ENCODE measurements around the gene NR2F1.

NR2F1 gene

GRCh38 chr5:93603793-93604643 is 21.0 kb downstream of the NR2F1 start:
- no peak for DNase-seq (ENCODE audit: low read depth in 2 of 2)

- DNase-seq (ENCODE audit: low read depth in 2 of 2) = no peak
Observed at GRCh38 chr5:93604644-93605515, 21.9 kb downstream of the NR2F1 start.

- no peak for DNase-seq (ENCODE audit: low read depth in 2 of 2)
Observed at GRCh38 chr5:93606382-93606752, 23.3 kb downstream of the NR2F1 start.

GRCh38 chr5:93607367-93608258 is 24.6 kb downstream of the NR2F1 start:
- no peak for DNase-seq (ENCODE audit: low read depth in 2 of 2)

- no peak for DNase-seq (ENCODE audit: low read depth in 2 of 2)
Observed at GRCh38 chr5:93608855-93609254, 25.8 kb downstream of the NR2F1 start.

- DNase-seq (ENCODE audit: low read depth in 2 of 2) = no peak
Observed at GRCh38 chr5:93609762-93610161, 26.7 kb downstream of the NR2F1 start.

- DNase-seq (ENCODE audit: low read depth in 2 of 2) = no peak
Observed at GRCh38 chr5:93610581-93611272, 27.7 kb downstream of the NR2F1 start.

- no peak for DNase-seq (ENCODE audit: low read depth in 2 of 2)
Observed at GRCh38 chr5:93611273-93611975, 28.4 kb downstream of the NR2F1 start.

- DNase-seq (ENCODE audit: low read depth in 2 of 2) = no peak
Observed at GRCh38 chr5:93611976-93612854, 29.2 kb downstream of the NR2F1 start.

- no peak for DNase-seq (ENCODE audit: low read depth in 2 of 2)
Observed at GRCh38 chr5:93612855-93613243, 29.8 kb downstream of the NR2F1 start.

GRCh38 chr5:93616538-93617174 is 33.6 kb downstream of the NR2F1 start:
- DNase-seq (ENCODE audit: low read depth in 2 of 2) = no peak

GRCh38 chr5:93620487-93621326 is 37.7 kb downstream of the NR2F1 start:
- DNase-seq (ENCODE audit: low read depth in 2 of 2) = no peak

GRCh38 chr5:93621327-93621798 is 38.3 kb downstream of the NR2F1 start:
- DNase-seq (ENCODE audit: low read depth in 2 of 2) = no peak

GRCh38 chr5:93622240-93622885 is 39.3 kb downstream of the NR2F1 start:
- DNase-seq (ENCODE audit: low read depth in 2 of 2) = no peak

- DNase-seq (ENCODE audit: low read depth in 2 of 2) = no peak
Observed at GRCh38 chr5:93623153-93623552, 40.1 kb downstream of the NR2F1 start.

GRCh38 chr5:93626801-93627200 is 43.8 kb downstream of the NR2F1 start:
- no peak for DNase-seq (ENCODE audit: low read depth in 2 of 2)

- no peak for DNase-seq (ENCODE audit: low read depth in 2 of 2)
Observed at GRCh38 chr5:93632327-93632726, 49.3 kb downstream of the NR2F1 start.

GRCh38 chr5:93635991-93636390 is 53.0 kb downstream of the NR2F1 start:
- DNase-seq (ENCODE audit: low read depth in 2 of 2) = no peak

All from activated CD8-positive, alpha-beta memory T cell treated with anti-CD3 and anti-CD28 coated beads for 4 hours (primary cell).